LNCAP (cell line): Measurements from ENCODE around the gene SKIDA1.

ENCODE experiments used
- TF ChIP-seq, protein P1 (sequence below): fragments of 450-650 bp; IDR thresholded peaks from 2 replicates; pipeline ENCODE4 v1.5.1; 2017; ENCODE audit warnings: mild to moderate bottlenecking

Gene SKIDA1

DNA sequence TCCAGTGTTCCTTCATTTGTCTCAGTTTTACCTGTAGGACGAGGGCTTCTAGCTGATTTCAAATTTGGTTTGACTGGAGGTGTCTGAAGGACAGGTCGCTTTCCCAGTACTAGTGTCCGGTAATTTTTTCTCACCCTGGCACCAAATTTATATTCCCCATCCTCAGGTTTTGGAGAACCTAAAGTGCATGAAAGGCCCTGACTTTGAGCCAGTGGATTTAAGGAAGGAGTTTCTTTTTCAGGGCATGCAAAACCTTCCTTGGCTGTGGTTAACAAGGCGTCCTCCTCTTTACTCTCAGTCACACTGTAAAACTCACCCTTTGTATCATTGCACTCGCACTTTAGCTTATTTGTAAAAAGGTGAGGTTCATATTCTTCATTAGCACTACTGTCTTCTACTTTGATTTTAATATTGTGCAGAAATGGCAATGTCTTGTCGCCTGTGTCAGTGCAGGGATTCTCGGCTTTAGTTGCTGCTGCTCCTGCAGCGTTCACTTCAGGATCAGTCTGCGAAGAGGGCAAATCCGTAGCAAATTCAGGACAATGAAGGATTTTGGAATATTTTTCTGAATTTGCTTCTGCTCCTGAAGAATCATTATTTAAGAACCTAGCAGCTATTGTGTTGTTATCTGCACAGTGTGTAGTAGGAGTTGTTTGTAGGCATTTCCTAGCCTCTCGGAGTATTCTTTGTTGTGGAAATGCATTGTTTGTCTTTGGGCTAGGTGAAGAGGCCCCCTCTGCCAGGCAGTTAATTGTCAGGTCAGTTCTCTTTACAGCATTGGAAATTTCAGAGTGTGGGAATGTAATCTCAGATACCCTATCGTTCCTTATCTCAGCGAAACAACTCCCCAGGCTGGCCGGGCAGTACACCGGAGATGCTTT, 9.9 kb downstream of the SKIDA1 start:
- TF ChIP-seq, protein P1, sequence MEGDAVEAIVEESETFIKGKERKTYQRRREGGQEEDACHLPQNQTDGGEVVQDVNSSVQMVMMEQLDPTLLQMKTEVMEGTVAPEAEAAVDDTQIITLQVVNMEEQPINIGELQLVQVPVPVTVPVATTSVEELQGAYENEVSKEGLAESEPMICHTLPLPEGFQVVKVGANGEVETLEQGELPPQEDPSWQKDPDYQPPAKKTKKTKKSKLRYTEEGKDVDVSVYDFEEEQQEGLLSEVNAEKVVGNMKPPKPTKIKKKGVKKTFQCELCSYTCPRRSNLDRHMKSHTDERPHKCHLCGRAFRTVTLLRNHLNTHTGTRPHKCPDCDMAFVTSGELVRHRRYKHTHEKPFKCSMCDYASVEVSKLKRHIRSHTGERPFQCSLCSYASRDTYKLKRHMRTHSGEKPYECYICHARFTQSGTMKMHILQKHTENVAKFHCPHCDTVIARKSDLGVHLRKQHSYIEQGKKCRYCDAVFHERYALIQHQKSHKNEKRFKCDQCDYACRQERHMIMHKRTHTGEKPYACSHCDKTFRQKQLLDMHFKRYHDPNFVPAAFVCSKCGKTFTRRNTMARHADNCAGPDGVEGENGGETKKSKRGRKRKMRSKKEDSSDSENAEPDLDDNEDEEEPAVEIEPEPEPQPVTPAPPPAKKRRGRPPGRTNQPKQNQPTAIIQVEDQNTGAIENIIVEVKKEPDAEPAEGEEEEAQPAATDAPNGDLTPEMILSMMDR: no peak

DNA sequence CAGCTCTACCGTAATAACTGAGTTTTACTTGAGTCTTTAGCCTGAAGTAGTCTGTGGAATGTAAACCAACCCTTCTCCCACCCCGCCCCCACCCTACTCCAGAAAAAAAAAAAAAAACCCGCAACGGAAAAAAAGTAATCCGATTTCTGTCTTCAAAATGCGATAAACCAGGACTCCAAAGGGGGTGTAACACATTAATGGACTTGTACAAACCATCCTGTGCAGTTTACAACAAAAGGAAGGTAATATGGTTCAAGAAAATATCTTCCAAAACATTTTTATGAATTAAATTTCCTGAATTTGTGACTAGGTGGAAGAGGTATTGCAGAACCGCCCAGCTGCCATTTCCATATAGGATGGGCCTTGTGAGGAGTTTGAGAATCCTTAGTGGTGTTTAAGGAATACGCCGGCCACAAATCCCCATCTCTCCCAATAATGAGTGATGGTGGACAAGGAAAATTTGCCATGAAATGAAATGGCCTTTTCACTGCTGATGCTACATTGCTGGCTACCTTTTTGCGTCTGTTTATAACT, 10.6 kb downstream of the SKIDA1 start:
- TF ChIP-seq, protein P1: no peak

DNA sequence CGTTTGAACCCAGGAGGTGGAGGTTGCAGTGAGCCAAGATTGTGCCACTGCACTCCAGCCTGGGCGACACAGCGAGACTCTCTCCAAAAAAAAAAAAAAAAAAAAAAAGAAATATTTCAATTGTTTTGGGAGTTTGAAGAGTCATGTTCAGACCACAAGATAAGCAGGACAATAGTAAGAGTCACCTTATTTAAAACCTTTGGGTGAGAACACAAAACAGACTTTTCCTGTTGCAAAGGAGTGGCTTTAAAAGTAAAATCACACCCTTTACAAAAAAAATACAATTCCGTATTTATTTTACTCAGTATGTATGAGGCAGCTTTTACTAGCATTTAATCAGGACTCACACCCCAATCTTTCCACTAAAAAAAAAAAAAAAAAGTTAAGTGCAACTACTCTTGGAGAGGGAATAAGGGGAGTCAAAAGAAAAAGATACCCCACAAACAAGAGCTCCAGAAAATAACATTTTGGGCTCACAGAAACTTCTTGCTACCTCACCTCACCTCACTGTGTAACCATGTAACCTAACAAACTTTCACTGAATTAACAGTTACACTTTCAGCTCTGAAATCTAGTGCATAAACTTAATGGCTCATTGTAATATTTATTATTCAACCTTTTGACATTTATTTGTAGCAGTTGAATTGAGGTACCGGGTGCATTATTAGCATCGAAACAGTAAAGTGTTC, 11.2 kb downstream of the SKIDA1 start:
- TF ChIP-seq, protein P1: no peak

DNA sequence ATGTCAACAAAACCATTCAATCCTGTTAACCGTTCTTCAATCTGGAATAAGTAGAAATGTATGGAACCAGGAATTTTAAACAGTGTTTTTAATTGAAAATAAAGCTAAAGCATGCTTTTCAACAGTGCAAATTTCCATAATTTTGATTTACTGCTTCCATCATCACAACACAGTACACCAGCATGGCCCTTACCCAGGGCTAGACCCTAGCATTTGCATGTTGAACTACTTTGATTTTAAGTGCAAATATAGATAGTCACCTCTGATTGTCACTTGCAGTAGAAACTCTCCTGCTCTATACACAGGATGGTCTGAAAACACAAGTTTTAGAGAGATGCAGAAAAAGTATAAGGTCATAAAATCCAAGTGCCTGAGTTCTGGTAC, 12.1 kb downstream of the SKIDA1 start:
- TF ChIP-seq, protein P1: no peak

DNA sequence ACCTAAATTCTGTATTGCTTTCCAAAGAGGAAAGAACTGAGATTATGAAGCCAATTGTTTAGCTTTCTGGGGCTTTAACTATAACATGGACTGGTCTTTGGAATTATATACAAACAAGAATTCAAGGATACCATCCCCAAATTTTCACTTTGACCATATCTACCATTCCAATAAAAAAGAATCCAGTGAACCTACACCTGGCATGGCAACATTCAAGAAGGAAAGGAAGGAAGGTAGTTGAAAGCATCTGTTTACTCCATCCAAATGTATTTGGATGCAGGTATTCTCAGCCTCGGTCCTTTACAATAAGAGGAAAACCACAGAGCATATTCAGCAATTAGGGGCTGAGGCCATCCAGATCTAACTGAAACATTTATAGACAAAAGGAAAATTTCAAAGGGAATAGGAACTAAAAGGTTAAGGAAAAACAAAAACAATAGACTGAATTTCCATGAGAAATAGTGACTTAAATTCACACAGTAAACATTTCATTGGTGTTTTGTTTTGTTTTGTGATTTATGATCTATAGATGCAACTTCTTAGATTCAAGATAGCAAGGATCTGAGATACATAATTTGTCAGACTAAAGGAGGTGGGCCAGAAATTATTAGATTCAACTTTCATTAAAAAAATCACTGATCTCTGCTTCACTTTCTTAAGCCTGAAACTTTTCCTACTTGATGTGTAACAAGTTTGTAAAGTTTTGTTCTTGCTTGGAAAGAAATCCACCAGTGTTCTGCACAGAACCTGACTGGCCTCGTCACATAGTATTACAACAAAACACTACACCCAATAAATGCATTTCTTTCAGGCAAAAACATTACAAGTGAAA, 12.7 kb downstream of the SKIDA1 start:
- TF ChIP-seq, protein P1: no peak

DNA sequence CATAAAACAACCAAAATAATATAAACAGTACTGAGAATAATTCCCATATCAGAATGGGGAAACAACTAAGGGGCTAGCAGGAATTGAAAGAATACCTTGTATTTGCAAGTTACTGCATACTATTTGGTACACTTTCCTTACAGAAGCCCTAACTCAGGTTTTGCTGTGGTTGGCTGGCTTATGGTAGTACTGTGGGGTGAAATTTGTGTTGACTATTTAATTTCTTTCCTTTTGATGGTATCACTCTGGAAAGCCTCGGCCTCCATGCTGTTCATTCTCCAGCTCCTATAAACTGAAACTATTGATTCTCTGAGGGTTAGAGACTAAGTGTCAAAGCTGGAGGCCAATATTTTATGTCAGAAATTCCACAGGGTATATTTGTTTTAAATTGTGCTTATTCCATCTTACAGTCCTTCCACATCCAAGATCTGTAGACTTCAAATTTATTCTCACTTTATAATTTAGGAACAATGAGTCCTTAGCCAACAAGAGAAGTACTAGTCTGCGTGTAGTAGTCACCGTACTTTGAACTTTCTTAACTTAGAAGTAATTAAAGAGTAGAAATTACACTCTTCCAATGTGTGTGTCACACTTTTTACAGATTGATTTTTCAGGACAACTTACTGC, 13.4 kb downstream of the SKIDA1 start:
- TF ChIP-seq, protein P1: no peak
